Measurements from ENCODE around the gene ORC3. TPM values are rescaled to one million over a fixed set of nuclear protein-coding genes. Genes with fewer than 3 reads are reported as not detected.

The ORC3 gene
- total RNA-seq, 1 donor from 2014 or later = 33.6 TPM

DNA sequence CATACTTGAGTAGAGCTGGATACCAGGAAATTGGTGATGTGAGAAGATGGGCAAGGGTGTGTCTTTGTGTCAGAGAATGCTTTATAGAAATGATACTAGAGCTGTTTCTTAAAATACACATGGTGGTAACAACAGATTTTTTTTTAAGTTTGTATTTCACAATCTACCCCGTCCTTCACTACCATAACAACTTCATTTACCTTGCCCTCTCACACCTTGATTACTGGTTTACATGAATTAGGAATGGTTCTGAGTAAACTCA is 45.5 kb upstream of the ORC3 start:
- TF ChIP-seq, protein P1, sequence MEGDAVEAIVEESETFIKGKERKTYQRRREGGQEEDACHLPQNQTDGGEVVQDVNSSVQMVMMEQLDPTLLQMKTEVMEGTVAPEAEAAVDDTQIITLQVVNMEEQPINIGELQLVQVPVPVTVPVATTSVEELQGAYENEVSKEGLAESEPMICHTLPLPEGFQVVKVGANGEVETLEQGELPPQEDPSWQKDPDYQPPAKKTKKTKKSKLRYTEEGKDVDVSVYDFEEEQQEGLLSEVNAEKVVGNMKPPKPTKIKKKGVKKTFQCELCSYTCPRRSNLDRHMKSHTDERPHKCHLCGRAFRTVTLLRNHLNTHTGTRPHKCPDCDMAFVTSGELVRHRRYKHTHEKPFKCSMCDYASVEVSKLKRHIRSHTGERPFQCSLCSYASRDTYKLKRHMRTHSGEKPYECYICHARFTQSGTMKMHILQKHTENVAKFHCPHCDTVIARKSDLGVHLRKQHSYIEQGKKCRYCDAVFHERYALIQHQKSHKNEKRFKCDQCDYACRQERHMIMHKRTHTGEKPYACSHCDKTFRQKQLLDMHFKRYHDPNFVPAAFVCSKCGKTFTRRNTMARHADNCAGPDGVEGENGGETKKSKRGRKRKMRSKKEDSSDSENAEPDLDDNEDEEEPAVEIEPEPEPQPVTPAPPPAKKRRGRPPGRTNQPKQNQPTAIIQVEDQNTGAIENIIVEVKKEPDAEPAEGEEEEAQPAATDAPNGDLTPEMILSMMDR (conservative IDR thresholded peaks at IDR 0.05) = no peak
- no peak overlapping the region for H3K27ac Mint-ChIP-seq
- no peak overlapping the region for H3K4me3 Mint-ChIP-seq
- H3K4me1 Mint-ChIP-seq (ENCODE audit: unreplicated experiment) = no peaks in the 10 kb centered on the region
- no peak for DNase-seq (ENCODE audit: extremely low spot score, unreplicated experiment)
- no peaks in the 10 kb centered on the region for H3K27me3 Mint-ChIP-seq
- H3K9me3 Mint-ChIP-seq = no peaks in the 10 kb centered on the region
- H3K36me3 Mint-ChIP-seq = peaks cover 21% of the 10 kb centered on the region

GRCh38 chr6:87551799-87552198 is 38.1 kb upstream of the ORC3 start:
- no peak for DNase-seq (ENCODE audit: extremely low spot score, unreplicated experiment)
- no peak overlapping the region for H3K4me3 Mint-ChIP-seq
- H3K9me3 Mint-ChIP-seq = no peaks in the 10 kb centered on the region
- no peak overlapping the region for H3K27ac Mint-ChIP-seq
- no peaks in the 10 kb centered on the region for H3K4me1 Mint-ChIP-seq (ENCODE audit: unreplicated experiment)
- TF ChIP-seq, protein P1 (conservative IDR thresholded peaks at IDR 0.05) = no peak
- peaks cover 34% of the 10 kb centered on the region for H3K36me3 Mint-ChIP-seq
- no peaks in the 10 kb centered on the region for H3K27me3 Mint-ChIP-seq

- H3K4me3 Mint-ChIP-seq = no peak overlapping the region
- TF ChIP-seq, protein P1 (conservative IDR thresholded peaks at IDR 0.05) = no peak
- no peaks in the 10 kb centered on the region for H3K4me1 Mint-ChIP-seq (ENCODE audit: unreplicated experiment)
- no peak overlapping the region for H3K27ac Mint-ChIP-seq
- H3K36me3 Mint-ChIP-seq = peaks cover 39% of the 10 kb centered on the region
- no peaks in the 10 kb centered on the region for H3K9me3 Mint-ChIP-seq
- DNase-seq (ENCODE audit: extremely low spot score, unreplicated experiment) = no peak
- no peaks in the 10 kb centered on the region for H3K27me3 Mint-ChIP-seq
Observed at GRCh38 chr6:87553159-87553765, 36.7 kb upstream of the ORC3 start.

DNA sequence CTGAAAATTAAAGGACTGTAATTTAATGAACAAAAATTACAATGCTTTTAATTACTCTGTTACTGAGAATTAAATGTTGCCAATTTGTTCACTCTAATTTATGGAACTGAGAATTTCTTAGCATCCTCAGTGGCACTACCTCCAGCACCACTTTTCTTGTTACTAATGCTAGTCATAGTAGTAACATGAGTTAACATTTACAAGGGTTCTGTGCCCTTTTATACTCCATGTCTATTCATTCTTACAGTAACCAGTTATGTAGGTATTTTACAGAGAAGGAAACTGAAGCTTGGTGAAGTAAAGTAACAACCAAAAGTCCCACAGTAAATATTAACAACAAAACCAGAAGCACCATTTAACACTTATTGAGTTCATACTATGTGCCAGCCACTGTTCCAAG is 34.4 kb upstream of the ORC3 start:
- H3K9me3 Mint-ChIP-seq = no peaks in the 10 kb centered on the region
- H3K27me3 Mint-ChIP-seq = no peaks in the 10 kb centered on the region
- no peak overlapping the region for H3K27ac Mint-ChIP-seq
- peaks cover 37% of the 10 kb centered on the region for H3K36me3 Mint-ChIP-seq
- no peak for DNase-seq (ENCODE audit: extremely low spot score, unreplicated experiment)
- TF ChIP-seq, protein P1 (conservative IDR thresholded peaks at IDR 0.05) = no peak
- no peaks in the 10 kb centered on the region for H3K4me1 Mint-ChIP-seq (ENCODE audit: unreplicated experiment)
- no peak overlapping the region for H3K4me3 Mint-ChIP-seq

DNA sequence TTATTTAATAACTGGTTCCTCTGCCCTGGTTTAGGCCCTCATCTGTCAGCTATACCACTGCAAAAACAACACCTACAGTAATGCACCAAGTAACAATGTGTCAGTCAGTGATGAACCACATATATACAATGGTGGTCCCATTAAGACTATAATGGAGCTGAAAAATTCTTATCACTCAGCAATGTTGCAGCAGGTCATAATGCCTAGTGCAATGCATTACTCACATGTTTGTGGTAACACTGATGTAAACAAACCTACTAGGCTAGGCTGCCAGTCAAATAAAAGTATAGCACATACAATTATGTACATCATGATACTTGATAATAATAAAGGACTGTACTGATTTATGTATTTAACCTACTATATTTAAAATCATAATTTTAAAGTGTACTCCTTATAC is 31.5 kb upstream of the ORC3 start:
- TF ChIP-seq, protein P1 (conservative IDR thresholded peaks at IDR 0.05) = no peak
- Mint-ChIP-seq H3K9me3 (no peaks in the 10 kb centered on the region), H3K4me3 (no peak overlapping the region), H3K27me3 (no peaks in the 10 kb centered on the region), H3K4me1 (ENCODE audit: unreplicated experiment) (no peaks in the 10 kb centered on the region), H3K36me3 (peaks cover 37% of the 10 kb centered on the region), H3K27ac (no peak overlapping the region)
- no peak for DNase-seq (ENCODE audit: extremely low spot score, unreplicated experiment)

GRCh38 chr6:87561017-87561416 is 28.9 kb upstream of the ORC3 start:
- TF ChIP-seq, protein P1 (conservative IDR thresholded peaks at IDR 0.05) = no peak
- no peak overlapping the region for H3K27ac Mint-ChIP-seq
- no peak overlapping the region for H3K4me3 Mint-ChIP-seq
- H3K36me3 Mint-ChIP-seq = peaks cover 32% of the 10 kb centered on the region
- no peaks in the 10 kb centered on the region for H3K27me3 Mint-ChIP-seq
- no peak for DNase-seq (ENCODE audit: extremely low spot score, unreplicated experiment)
- H3K4me1 Mint-ChIP-seq (ENCODE audit: unreplicated experiment) = no peaks in the 10 kb centered on the region
- H3K9me3 Mint-ChIP-seq = no peaks in the 10 kb centered on the region
